ENCODE data around the gene IMMP2L. TPM values are rescaled to one million over a fixed set of nuclear protein-coding genes. Genes with fewer than 3 reads are reported as not detected.

IMMP2L gene
- polyA plus RNA-seq, 1 donor = 21.0 TPM

DNA sequence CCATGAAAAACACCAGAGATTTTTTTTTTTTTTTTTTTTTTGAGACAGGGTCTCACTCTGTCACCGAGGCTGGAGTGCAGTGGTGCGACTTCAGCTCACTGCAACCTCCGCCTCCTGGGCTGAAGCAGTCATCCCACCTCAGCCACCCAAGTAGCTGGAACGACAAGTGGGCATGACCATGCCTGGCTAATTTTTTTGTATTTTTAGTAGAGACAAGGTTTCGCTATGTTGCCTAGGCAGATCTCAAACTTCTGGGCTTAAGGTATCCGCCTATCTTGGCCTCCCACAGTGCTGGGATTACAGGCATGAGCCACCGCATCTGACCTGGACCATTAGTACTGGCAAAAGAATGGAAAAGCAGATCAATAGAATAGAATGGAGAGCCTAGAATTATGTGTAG lies 530.4 kb downstream of the IMMP2L start:
- Histone ChIP-seq H3K27me3 (ENCODE audit: control insufficient read depth, insufficient read depth, low read length) (no peaks in the 10 kb centered on the region), H3K9me3 (ENCODE audit: control insufficient read depth, low read depth, low read length) (no peaks in the 10 kb centered on the region), H3K36me3 (ENCODE audit: control insufficient read depth, insufficient read depth, low read length) (no peaks in the 10 kb centered on the region), H3K4me3 (ENCODE audit: low read length) (no peak overlapping the region), H3K27ac (ENCODE audit: low read length) (no peak overlapping the region), H3K4me1 (ENCODE audit: control insufficient read depth, insufficient read depth, low read length) (peaks cover 3% of the 10 kb centered on the region)
- DNase-seq = no peak
- WGBS (ENCODE audit: insufficient coverage, low lambda C conversion rate) = no CpG with 5 or more reads among the region's 7 CpGs

DNA sequence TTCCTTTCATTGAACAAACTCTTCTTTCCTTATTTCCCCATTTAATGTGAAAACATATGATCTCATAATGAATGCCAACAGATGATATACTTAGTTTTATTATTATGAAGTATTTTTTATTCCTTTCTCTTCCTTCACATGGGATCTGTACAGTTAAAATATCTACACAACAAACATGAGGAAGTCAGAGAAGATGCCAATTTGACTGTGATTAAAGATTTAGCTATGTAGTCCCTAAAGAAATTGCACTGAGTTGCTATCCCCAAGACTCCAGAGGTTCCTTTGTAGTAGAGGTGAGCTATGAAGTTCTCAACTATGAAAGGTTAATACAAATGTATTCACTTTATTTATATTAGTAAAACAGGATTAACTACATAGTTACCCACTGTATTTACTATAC lies 532.0 kb downstream of the IMMP2L start:
- H3K36me3 ChIP-seq (ENCODE audit: control insufficient read depth, insufficient read depth, low read length) = no peaks in the 10 kb centered on the region
- H3K4me3 ChIP-seq (ENCODE audit: low read length) = no peak overlapping the region
- DNase-seq = no peak
- peaks cover 3% of the 10 kb centered on the region for H3K4me1 ChIP-seq (ENCODE audit: control insufficient read depth, insufficient read depth, low read length)
- no peak overlapping the region for H3K27ac ChIP-seq (ENCODE audit: low read length)
- no peaks in the 10 kb centered on the region for H3K27me3 ChIP-seq (ENCODE audit: control insufficient read depth, insufficient read depth, low read length)
- H3K9me3 ChIP-seq (ENCODE audit: control insufficient read depth, low read depth, low read length) = no peaks in the 10 kb centered on the region

DNA sequence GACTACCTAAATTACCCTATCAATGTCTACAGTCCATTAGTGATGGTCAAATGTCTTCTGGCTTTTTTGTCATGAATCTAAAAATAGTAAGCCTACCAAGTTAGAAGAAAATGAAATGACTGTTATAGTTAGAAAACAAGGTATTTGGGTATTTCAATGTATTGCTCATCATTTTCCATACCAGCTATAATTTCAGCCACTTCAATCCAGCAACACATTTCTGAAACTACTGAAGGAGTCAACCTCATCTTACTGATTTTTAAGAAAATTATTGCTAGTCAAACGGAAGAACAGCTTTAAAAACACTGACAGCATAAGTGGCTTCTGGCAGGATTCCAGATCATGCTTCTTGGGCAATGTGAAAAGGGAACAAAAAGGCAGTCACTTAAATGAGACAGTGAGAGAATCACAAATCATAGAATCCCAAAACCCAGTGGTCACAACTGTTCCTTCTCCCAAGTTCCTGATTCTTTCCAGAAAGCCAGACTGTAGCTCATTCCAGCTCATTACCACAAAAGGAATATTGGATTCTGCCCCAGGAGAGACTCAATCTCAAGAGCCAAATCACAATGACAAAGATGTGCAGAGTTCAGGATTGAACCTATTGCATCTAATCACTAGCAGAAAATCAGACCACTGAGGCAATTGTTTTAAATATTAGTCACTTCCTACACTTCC lies 532.6 kb downstream of the IMMP2L start:
- Histone ChIP-seq H3K4me3 (ENCODE audit: low read length) (no peak overlapping the region), H3K27me3 (ENCODE audit: control insufficient read depth, insufficient read depth, low read length) (no peaks in the 10 kb centered on the region), H3K36me3 (ENCODE audit: control insufficient read depth, insufficient read depth, low read length) (no peaks in the 10 kb centered on the region), H3K9me3 (ENCODE audit: control insufficient read depth, low read depth, low read length) (no peaks in the 10 kb centered on the region), H3K4me1 (ENCODE audit: control insufficient read depth, insufficient read depth, low read length) (peaks cover 5% of the 10 kb centered on the region), H3K27ac (ENCODE audit: low read length) (peak overlapping the region; percentile 64)
- WGBS (ENCODE audit: insufficient coverage, low lambda C conversion rate) = 80% methylated on average over 1 of the region's 1 CpG
- peak in 1 of 2 donors; percentile 63 for DNase-seq

DNA sequence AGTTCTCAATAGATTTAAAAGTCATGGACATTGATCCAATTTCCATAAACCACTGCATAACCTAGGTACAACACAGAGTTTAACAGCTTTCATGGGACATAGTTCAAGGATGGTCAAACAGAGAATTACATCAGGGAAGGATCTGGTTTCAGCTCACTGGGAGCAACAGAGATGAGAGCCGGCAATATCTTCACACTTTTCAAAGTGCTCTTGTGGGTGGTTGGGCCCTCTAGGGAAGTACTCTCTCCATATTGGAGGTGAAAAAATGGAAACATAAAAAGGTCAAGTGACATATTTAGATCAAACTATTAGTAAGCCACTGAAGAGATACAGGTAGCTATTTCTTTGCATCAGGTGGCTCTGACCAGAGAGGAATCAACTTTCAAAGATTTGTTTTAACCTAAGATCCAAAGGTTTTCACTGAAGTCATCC lies 533.1 kb downstream of the IMMP2L start:
- Histone ChIP-seq H3K4me3 (ENCODE audit: low read length) (no peak overlapping the region), H3K27ac (ENCODE audit: low read length) (peak overlapping the region; percentile 64), H3K27me3 (ENCODE audit: control insufficient read depth, insufficient read depth, low read length) (no peaks in the 10 kb centered on the region), H3K9me3 (ENCODE audit: control insufficient read depth, low read depth, low read length) (no peaks in the 10 kb centered on the region), H3K36me3 (ENCODE audit: control insufficient read depth, insufficient read depth, low read length) (no peaks in the 10 kb centered on the region), H3K4me1 (ENCODE audit: control insufficient read depth, insufficient read depth, low read length) (peaks cover 11% of the 10 kb centered on the region)
- WGBS (ENCODE audit: insufficient coverage, low lambda C conversion rate) = no CpG with 5 or more reads among the region's 1 CpG
- DNase-seq = peak; percentile 57 to 81

DNA sequence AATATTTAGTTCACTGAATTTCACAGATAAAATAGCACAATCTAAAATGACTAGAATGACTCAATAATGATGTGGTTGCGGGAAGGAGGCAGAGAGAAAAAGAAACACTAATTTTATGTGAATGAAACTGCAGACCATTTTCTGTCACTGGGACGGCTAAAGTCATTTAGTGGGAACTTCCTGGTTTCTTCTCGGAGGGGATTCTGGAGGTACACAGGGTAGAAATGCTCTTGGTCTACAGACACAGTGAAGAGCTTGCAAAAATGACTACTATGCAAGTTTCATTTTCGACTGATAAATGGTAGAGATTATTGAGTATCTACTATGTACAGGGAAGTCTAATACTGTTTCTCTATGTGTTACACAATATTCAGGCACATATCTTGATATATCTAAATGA lies 534.9 kb downstream of the IMMP2L start:
- Histone ChIP-seq H3K27me3 (ENCODE audit: control insufficient read depth, insufficient read depth, low read length) (no peaks in the 10 kb centered on the region), H3K4me3 (ENCODE audit: low read length) (no peak overlapping the region), H3K4me1 (ENCODE audit: control insufficient read depth, insufficient read depth, low read length) (peaks cover 12% of the 10 kb centered on the region), H3K27ac (ENCODE audit: low read length) (peak overlapping the region; percentile 64), H3K36me3 (ENCODE audit: control insufficient read depth, insufficient read depth, low read length) (no peaks in the 10 kb centered on the region), H3K9me3 (ENCODE audit: control insufficient read depth, low read depth, low read length) (no peaks in the 10 kb centered on the region)
- DNase-seq = no peak
- 100% methylated on average over 1 of the region's 4 CpGs for WGBS (ENCODE audit: insufficient coverage, low lambda C conversion rate)

DNA sequence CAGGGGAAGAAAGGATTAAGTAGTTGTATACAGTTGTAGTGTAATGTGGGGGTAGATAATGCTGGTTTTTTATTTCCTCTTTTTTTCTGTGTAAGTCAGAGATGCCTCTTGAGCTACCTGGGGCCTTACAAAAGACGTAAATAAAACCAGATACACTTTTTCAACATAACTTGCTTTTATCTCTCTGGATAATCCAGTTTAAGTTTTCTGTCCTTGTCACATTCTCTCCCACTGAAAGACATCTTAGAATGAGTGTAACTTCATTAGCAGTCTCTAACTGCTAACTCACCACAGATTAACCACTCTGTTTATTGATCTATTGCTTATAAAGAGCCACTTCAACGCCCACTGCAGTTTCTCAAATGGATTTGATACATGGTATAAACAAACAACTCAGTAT lies 535.5 kb downstream of the IMMP2L start:
- Histone ChIP-seq H3K27me3 (ENCODE audit: control insufficient read depth, insufficient read depth, low read length) (no peaks in the 10 kb centered on the region), H3K36me3 (ENCODE audit: control insufficient read depth, insufficient read depth, low read length) (no peaks in the 10 kb centered on the region), H3K4me3 (ENCODE audit: low read length) (no peak overlapping the region), H3K9me3 (ENCODE audit: control insufficient read depth, low read depth, low read length) (no peaks in the 10 kb centered on the region), H3K27ac (ENCODE audit: low read length) (no peak overlapping the region), H3K4me1 (ENCODE audit: control insufficient read depth, insufficient read depth, low read length) (peaks cover 12% of the 10 kb centered on the region)
- 100% methylated on average over 1 of the region's 2 CpGs for WGBS (ENCODE audit: insufficient coverage, low lambda C conversion rate)
- DNase-seq = no peak

DNA sequence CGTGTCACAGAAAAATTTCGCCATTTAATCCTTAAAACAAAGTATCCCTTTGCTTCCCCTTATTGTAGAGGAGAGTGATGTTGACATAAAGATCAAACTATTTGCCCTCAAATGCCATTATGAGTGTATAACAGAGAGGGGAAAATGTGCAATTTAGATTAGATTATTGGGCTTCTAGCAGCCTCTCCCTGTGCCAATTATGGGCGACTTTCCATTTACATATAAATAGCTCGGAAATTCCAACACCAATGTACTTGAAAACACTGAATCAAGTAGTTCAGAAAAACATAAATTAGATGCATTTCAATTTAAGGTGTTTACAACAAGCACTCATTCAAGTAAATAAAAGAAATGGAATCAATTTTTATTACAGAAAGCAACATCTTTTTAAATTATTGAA lies 535.9 kb downstream of the IMMP2L start:
- Histone ChIP-seq H3K4me3 (ENCODE audit: low read length) (no peak overlapping the region), H3K36me3 (ENCODE audit: control insufficient read depth, insufficient read depth, low read length) (no peaks in the 10 kb centered on the region), H3K9me3 (ENCODE audit: control insufficient read depth, low read depth, low read length) (no peaks in the 10 kb centered on the region), H3K4me1 (ENCODE audit: control insufficient read depth, insufficient read depth, low read length) (peaks cover 12% of the 10 kb centered on the region), H3K27me3 (ENCODE audit: control insufficient read depth, insufficient read depth, low read length) (no peaks in the 10 kb centered on the region), H3K27ac (ENCODE audit: low read length) (no peak overlapping the region)
- no CpG with 5 or more reads among the region's 4 CpGs for WGBS (ENCODE audit: insufficient coverage, low lambda C conversion rate)
- DNase-seq = no peak

DNA sequence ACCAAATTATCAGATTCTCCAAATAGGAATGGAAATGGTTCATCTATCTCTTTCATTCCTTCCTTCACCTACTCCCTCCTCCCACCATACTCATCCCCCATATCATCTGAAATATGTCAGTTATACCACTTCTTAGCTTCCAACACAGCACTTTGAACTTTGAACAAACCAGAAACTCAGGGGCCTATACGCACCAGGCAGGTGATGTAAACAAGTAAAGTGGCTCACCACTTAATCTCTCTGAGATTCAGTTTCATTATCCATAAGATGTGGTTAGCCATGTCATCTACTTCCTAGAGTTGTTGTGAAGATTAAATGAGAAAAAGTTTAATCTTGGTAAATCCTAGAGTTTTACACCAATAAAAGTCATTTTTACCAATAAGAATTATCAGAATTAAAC lies 537.3 kb downstream of the IMMP2L start:
- WGBS (ENCODE audit: insufficient coverage, low lambda C conversion rate) = no CpG with 5 or more reads among the region's 1 CpG
- Histone ChIP-seq H3K9me3 (ENCODE audit: control insufficient read depth, low read depth, low read length) (no peaks in the 10 kb centered on the region), H3K4me1 (ENCODE audit: control insufficient read depth, insufficient read depth, low read length) (peaks cover 12% of the 10 kb centered on the region), H3K27ac (ENCODE audit: low read length) (peak overlapping the region; percentile 75), H3K36me3 (ENCODE audit: control insufficient read depth, insufficient read depth, low read length) (no peaks in the 10 kb centered on the region), H3K4me3 (ENCODE audit: low read length) (no peak overlapping the region), H3K27me3 (ENCODE audit: control insufficient read depth, insufficient read depth, low read length) (no peaks in the 10 kb centered on the region)
- peak; percentile 76 to 91 for DNase-seq

DNA sequence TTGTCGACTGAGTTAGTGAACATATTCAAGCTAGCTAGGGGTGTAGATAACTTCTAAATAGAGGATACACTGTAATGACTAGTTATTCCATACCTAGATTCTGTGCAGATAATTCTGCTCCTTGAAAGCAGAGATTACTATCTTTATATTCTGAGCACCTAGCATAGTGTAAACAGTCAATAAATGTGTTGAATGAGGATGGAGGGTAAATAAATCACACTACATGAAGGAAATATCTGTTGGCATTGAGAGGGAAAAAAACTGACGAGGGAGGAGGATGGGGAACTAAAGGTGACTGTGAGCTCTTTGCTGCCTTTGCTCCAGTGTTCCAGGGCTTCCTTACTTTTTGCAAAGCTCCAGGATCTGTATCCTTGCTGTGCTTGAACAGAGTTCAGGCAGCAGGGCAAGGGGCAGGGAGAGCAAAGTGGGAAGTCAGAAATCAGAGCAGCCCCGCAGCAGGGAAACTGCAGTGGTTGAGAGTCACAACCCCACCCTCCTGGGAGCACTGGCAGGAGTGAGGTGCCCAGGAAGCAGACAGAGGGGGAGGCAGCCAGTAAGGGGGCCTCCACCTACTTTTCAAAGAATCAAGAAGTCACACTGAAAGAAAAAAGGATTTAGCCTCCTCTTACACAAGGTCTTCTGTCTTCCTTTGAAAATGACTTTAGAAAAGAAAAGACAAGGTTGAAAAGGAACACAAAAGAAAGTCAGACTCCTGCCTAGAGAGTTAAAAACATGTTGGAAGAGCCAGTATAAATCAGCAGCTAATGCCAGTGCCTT lies 543.1 kb downstream of the IMMP2L start:
- Histone ChIP-seq H3K4me3 (ENCODE audit: low read length) (no peak overlapping the region), H3K27ac (ENCODE audit: low read length) (peak overlapping the region; percentile 70), H3K4me1 (ENCODE audit: control insufficient read depth, insufficient read depth, low read length) (peaks cover 10% of the 10 kb centered on the region), H3K27me3 (ENCODE audit: control insufficient read depth, insufficient read depth, low read length) (no peaks in the 10 kb centered on the region), H3K36me3 (ENCODE audit: control insufficient read depth, insufficient read depth, low read length) (no peaks in the 10 kb centered on the region), H3K9me3 (ENCODE audit: control insufficient read depth, low read depth, low read length) (no peaks in the 10 kb centered on the region)
- 33% methylated on average over 1 of the region's 3 CpGs for WGBS (ENCODE audit: insufficient coverage, low lambda C conversion rate)
- peak; percentile 22 to 71 for DNase-seq

DNA sequence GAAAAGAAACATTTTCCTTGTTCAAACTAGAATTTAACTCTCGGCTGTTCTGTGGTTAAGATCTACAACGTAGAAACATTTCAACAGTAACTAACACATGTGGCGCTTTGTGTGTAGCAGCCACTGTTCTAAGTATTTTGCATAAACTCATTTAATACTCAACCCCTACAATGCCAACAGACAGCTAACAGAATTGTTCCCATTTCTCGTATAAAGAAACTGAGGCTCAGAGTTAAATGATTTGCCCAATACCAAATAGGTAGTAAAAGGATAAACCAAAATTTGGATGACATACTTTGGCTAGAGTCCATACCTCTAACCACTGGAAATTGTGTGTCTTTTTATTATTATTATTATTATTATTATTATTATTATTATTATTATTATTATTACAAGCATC lies 543.8 kb downstream of the IMMP2L start:
- DNase-seq = no peak
- no peaks in the 10 kb centered on the region for H3K27me3 ChIP-seq (ENCODE audit: control insufficient read depth, insufficient read depth, low read length)
- H3K27ac ChIP-seq (ENCODE audit: low read length) = no peak overlapping the region
- no peaks in the 10 kb centered on the region for H3K9me3 ChIP-seq (ENCODE audit: control insufficient read depth, low read depth, low read length)
- 100% methylated on average over 2 of the region's 4 CpGs for WGBS (ENCODE audit: insufficient coverage, low lambda C conversion rate)
- no peak overlapping the region for H3K4me3 ChIP-seq (ENCODE audit: low read length)
- H3K36me3 ChIP-seq (ENCODE audit: control insufficient read depth, insufficient read depth, low read length) = no peaks in the 10 kb centered on the region
- H3K4me1 ChIP-seq (ENCODE audit: control insufficient read depth, insufficient read depth, low read length) = peaks cover 9% of the 10 kb centered on the region

DNA sequence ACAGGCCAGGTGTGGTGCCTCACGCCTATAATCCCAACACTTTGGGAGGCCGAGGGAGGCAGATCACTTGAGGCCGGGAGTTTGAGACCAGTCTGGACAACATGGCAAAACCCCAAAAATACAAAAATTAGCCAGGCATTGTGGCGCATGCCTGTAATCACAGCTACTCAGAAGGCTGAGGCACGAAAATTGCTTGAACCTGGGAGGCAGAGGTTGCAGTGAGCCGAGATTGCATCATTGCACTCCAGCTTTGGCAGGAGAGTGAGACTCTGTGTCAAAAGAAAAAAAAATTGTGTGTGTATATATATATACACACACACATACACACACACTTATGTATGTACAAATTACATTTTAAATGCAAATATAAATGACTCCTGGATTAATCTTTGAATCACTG lies 548.2 kb downstream of the IMMP2L start:
- H3K4me1 ChIP-seq (ENCODE audit: control insufficient read depth, insufficient read depth, low read length) = peaks cover 7% of the 10 kb centered on the region
- no peaks in the 10 kb centered on the region for H3K36me3 ChIP-seq (ENCODE audit: control insufficient read depth, insufficient read depth, low read length)
- no peak overlapping the region for H3K27ac ChIP-seq (ENCODE audit: low read length)
- no peaks in the 10 kb centered on the region for H3K27me3 ChIP-seq (ENCODE audit: control insufficient read depth, insufficient read depth, low read length)
- WGBS (ENCODE audit: insufficient coverage, low lambda C conversion rate) = no CpG with 5 or more reads among the region's 6 CpGs
- no peak for DNase-seq
- H3K9me3 ChIP-seq (ENCODE audit: control insufficient read depth, low read depth, low read length) = no peaks in the 10 kb centered on the region
- H3K4me3 ChIP-seq (ENCODE audit: low read length) = no peak overlapping the region
